ENCODE measurements around the gene CDC42EP3. TPM values are rescaled to one million over a fixed set of nuclear protein-coding genes. Genes with fewer than 3 reads are reported as not detected.

CDC42EP3 gene
- total RNA-seq, 1 donor from 2014 or later: 32.9 TPM

DNA sequence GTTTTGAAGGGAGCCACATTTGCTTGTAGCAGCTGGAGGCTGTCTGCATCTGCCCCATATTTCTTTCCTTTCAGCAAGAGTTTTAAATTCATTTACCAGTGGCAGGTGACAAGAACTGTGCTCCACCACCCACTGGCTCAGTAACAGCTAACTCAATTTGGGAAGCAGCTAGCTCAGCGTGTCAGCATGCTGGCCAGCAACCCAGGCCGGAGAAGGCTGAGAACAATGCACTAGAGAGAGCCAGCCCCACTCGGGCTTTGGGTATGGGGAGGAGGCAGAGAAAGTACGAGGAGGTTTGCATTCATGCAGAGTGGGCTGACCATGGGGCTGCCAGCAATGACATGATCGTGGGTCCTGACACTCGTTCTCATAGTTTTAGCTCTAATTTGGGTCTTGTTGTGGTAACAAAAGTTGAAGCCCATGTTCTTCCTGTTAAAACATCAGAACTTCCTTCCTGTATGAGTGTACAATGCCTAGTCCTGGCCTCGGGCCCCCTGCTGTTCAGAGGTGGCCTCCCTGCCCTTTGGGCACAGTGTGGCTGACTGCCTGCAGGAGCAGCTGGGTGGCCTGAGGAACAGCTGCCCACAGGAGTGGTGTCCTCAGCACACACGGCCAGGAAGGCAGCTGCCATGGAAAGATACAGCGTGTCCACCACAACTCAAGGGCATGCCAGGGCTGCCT lies 23.0 kb downstream of the CDC42EP3 start:
- peak overlapping the region; percentile 17 for H3K4me3 Mint-ChIP-seq (ENCODE audit: unreplicated experiment)
- no peaks in the 10 kb centered on the region for H3K36me3 Mint-ChIP-seq (ENCODE audit: unreplicated experiment)
- H3K27ac Mint-ChIP-seq (ENCODE audit: unreplicated experiment): peak overlapping the region; percentile 78
- peak; percentile 23 for DNase-seq
- H3K27me3 Mint-ChIP-seq (ENCODE audit: unreplicated experiment): peaks cover 4% of the 10 kb centered on the region
- peaks cover 8% of the 10 kb centered on the region for H3K9me3 Mint-ChIP-seq (ENCODE audit: unreplicated experiment)
- H3K4me1 Mint-ChIP-seq (ENCODE audit: low read depth, unreplicated experiment): peaks cover 12% of the 10 kb centered on the region
- TF ChIP-seq, protein P1, sequence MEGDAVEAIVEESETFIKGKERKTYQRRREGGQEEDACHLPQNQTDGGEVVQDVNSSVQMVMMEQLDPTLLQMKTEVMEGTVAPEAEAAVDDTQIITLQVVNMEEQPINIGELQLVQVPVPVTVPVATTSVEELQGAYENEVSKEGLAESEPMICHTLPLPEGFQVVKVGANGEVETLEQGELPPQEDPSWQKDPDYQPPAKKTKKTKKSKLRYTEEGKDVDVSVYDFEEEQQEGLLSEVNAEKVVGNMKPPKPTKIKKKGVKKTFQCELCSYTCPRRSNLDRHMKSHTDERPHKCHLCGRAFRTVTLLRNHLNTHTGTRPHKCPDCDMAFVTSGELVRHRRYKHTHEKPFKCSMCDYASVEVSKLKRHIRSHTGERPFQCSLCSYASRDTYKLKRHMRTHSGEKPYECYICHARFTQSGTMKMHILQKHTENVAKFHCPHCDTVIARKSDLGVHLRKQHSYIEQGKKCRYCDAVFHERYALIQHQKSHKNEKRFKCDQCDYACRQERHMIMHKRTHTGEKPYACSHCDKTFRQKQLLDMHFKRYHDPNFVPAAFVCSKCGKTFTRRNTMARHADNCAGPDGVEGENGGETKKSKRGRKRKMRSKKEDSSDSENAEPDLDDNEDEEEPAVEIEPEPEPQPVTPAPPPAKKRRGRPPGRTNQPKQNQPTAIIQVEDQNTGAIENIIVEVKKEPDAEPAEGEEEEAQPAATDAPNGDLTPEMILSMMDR (IDR thresholded peaks at IDR 0.05; ENCODE audit: partially characterized antibody, unreplicated experiment): no peak

DNA sequence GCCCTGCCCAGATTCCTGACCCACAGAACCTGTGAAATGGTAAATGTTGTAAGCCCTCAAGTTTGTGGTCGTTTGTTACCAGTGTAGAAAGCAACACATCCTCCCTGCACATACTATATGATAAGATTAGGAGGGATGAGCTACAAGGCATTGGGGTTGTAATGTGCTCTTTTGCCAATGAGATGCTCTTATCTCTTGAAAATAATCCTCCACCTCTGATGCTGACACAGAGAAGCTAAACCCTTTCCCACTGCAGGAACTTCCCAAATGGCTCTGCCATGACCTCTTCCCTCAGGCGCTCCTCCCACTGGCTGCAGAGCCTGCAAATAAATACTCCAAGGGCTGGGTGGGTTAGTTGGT lies 23.5 kb downstream of the CDC42EP3 start:
- H3K27me3 Mint-ChIP-seq (ENCODE audit: unreplicated experiment): peaks cover 4% of the 10 kb centered on the region
- no peaks in the 10 kb centered on the region for H3K36me3 Mint-ChIP-seq (ENCODE audit: unreplicated experiment)
- peak overlapping the region; percentile 17 for H3K4me3 Mint-ChIP-seq (ENCODE audit: unreplicated experiment)
- peak overlapping the region; percentile 78 for H3K27ac Mint-ChIP-seq (ENCODE audit: unreplicated experiment)
- peaks cover 8% of the 10 kb centered on the region for H3K4me1 Mint-ChIP-seq (ENCODE audit: low read depth, unreplicated experiment)
- no peak for DNase-seq
- H3K9me3 Mint-ChIP-seq (ENCODE audit: unreplicated experiment): peaks cover 8% of the 10 kb centered on the region
- TF ChIP-seq, protein P1 (IDR thresholded peaks at IDR 0.05; ENCODE audit: partially characterized antibody, unreplicated experiment): no peak

DNA sequence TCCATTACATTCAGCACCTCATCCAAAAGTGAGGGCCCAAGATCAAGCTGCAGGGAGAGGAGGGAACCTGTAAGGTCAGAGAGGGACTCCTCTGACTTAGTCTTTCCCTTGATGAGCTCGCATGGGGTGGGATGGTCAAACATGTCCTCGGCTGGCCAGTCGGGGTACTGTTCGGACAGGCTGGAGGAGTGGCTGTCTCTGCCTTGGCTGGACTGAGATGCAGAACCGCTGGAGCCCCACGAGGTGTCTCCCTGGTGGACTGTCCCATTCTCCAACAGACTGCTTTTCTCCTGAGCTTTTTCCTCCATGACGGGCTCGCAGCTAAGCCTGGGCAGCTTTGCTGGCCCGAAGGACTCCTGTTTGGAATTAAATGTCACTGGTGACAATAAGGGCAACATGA lies 25.6 kb downstream of the CDC42EP3 start:
- no peak for DNase-seq
- Mint-ChIP-seq H3K4me3 (ENCODE audit: unreplicated experiment) (no peak overlapping the region), H3K9me3 (ENCODE audit: unreplicated experiment) (peaks cover 8% of the 10 kb centered on the region), H3K27me3 (ENCODE audit: unreplicated experiment) (peaks cover 4% of the 10 kb centered on the region), H3K27ac (ENCODE audit: unreplicated experiment) (no peak overlapping the region), H3K4me1 (ENCODE audit: low read depth, unreplicated experiment) (peaks cover 5% of the 10 kb centered on the region), H3K36me3 (ENCODE audit: unreplicated experiment) (no peaks in the 10 kb centered on the region)
- TF ChIP-seq, protein P1 (IDR thresholded peaks at IDR 0.05; ENCODE audit: partially characterized antibody, unreplicated experiment): no peak

DNA sequence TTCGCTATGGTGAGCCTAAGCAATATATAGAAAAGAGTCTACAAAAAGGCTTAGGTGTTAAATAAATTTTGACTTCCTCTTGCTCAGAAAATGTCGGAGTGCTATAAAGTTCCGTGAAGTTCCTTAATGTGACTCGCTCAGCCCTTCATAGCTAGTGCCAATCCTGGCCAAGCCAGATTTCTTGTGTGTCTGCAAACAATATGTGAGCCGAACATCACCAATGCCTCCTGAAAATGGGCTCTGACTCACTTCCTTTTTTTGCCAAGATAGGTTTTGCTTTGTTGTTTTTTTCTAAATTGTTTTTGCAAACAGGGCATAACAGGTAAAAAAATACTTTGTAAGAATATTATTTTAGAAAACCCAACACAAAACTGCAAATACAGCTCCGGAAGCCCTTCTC lies 26.1 kb downstream of the CDC42EP3 start:
- no peak overlapping the region for H3K4me3 Mint-ChIP-seq (ENCODE audit: unreplicated experiment)
- no peak overlapping the region for H3K27ac Mint-ChIP-seq (ENCODE audit: unreplicated experiment)
- no peaks in the 10 kb centered on the region for H3K36me3 Mint-ChIP-seq (ENCODE audit: unreplicated experiment)
- peaks cover 4% of the 10 kb centered on the region for H3K27me3 Mint-ChIP-seq (ENCODE audit: unreplicated experiment)
- TF ChIP-seq, protein P1 (IDR thresholded peaks at IDR 0.05; ENCODE audit: partially characterized antibody, unreplicated experiment): no peak
- peaks cover 8% of the 10 kb centered on the region for H3K9me3 Mint-ChIP-seq (ENCODE audit: unreplicated experiment)
- peaks cover 5% of the 10 kb centered on the region for H3K4me1 Mint-ChIP-seq (ENCODE audit: low read depth, unreplicated experiment)
- no peak for DNase-seq

DNA sequence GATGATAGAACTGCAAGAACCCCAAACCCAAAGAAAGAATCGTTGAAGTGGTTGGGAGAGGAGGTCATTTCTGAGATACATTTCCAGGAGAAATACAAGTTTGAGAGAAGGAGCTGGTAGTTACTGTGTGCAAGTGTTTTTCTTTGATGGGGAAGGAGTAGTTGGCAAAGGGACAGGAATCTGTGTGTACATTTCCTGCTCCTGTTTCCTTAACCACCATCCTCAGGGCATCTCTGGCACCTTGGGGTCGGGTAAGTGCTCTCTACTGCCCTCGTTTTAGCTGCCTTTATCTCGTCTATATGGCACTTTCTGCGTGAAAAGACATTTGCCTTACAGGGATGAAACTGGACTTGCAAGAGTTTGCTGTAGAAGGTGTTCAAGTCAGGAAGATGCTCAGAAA lies 27.3 kb downstream of the CDC42EP3 start:
- Mint-ChIP-seq H3K4me1 (ENCODE audit: low read depth, unreplicated experiment) (no peaks in the 10 kb centered on the region), H3K9me3 (ENCODE audit: unreplicated experiment) (peaks cover 6% of the 10 kb centered on the region), H3K27me3 (ENCODE audit: unreplicated experiment) (peaks cover 4% of the 10 kb centered on the region), H3K4me3 (ENCODE audit: unreplicated experiment) (no peak overlapping the region), H3K27ac (ENCODE audit: unreplicated experiment) (no peak overlapping the region), H3K36me3 (ENCODE audit: unreplicated experiment) (peaks cover 2% of the 10 kb centered on the region)
- DNase-seq: no peak
- TF ChIP-seq, protein P1 (IDR thresholded peaks at IDR 0.05; ENCODE audit: partially characterized antibody, unreplicated experiment): no peak

All from glutamatergic neuron (in vitro differentiated cells).